Endothelial cell of umbilical vein (primary cell): ENCODE data around the gene CNDP2. TPM values are rescaled to one million over a fixed set of nuclear protein-coding genes. Genes with fewer than 3 reads are reported as not detected.

Experiments used
- BruUV-seq: library from RNA; stranded (reverse); fragments of 400-500 nt; replicated peaks from 2 replicates; lab custom pipeline; 2021; lab: Mats Ljungman, UMichigan
- CTCF ChIA-PET: fragments of 300-600, 350-600 bp; sonication (Branson Sonifier 250); formaldehyde crosslinking; loops from one replicate; lab custom pipeline; 2021; ENCODE audit warnings: antibody characterized with exemption, inconsistent platforms; lab: Charles Lee
- POLR2A ChIA-PET: fragments of 300-600, 350-600 bp; sonication (Branson Sonifier 250); formaldehyde crosslinking; loops from one replicate; lab custom pipeline; 2021; ENCODE audit warnings: antibody characterized with exemption, inconsistent platforms; lab: Charles Lee
- DNase-seq: peaks from one replicate; pipeline ENCODE4 v3.0.0-alpha.2; 2011; ENCODE audit warnings: low read depth, low spot score
- FAIRE-seq: peaks from 2 replicates; lab custom pipeline; 2011; peaks lifted over from hg19 to GRCh38; lab: Jason Lieb, UNC
- H2AFZ ChIP-seq: 2 replicates; pipeline ENCODE4 v1.6.0; 2012; ENCODE audit warnings: low read depth, low read length, control low read depth, inconsistent platforms
- H3K27ac ChIP-seq: 2 replicates; pipeline ENCODE4 v1.5.1; 2011; ENCODE audit warnings: low read depth, mild to moderate bottlenecking, control low read depth, low read length, moderate library complexity; ENCODE audit not compliant: insufficient read depth
- H3K27me3 ChIP-seq, 2 experiments: 2 replicates each; pipeline versions ENCODE4 v1.6.0 to v1.6.1; 2011; ENCODE audit warnings: low read length in 2 of 2, mixed read lengths in 1 of 2; ENCODE audit not compliant: control insufficient read depth in 2 of 2, insufficient read depth in 2 of 2
- H3K36me3 ChIP-seq, 2 experiments: 2 replicates in 1 of 2; 3 replicates in 1 of 2; pipeline ENCODE4 v1.5.1; 2011; ENCODE audit warnings: low read length in 2 of 2, mild to moderate bottlenecking in 1 of 2, moderate library complexity in 1 of 2; ENCODE audit not compliant: control insufficient read depth in 2 of 2, insufficient read depth in 2 of 2; ENCODE audit errors: extremely low read depth in 1 of 2
- H3K4me1 ChIP-seq: 3 replicates; pipeline ENCODE4 v1.5.1; 2011; ENCODE audit warnings: mild to moderate bottlenecking, low read length; ENCODE audit not compliant: control insufficient read depth, insufficient read depth; ENCODE audit errors: extremely low read depth
- H3K4me2 ChIP-seq: 2 replicates; pipeline ENCODE4 v1.6.1; 2011; ENCODE audit warnings: low read length, control low read depth, mixed read lengths; ENCODE audit not compliant: insufficient read depth
- H3K4me3 ChIP-seq, 3 experiments: fragments of 200-600 bp in 1 of 3; sonication (generic), shearing (Covaris generic) in 1 of 3; replicated peaks in 1 of 3; 2 replicates each; pipeline ENCODE4 v1.5.1; 2011 to 2016; ENCODE audit warnings: control low read depth in 3 of 3, low read length in 3 of 3, mild to moderate bottlenecking in 2 of 3, inconsistent platforms in 1 of 3, low read depth in 1 of 3, moderate library complexity in 1 of 3; ENCODE audit not compliant: insufficient read depth in 1 of 3
- H3K79me2 ChIP-seq: 2 replicates; pipeline ENCODE4 v1.6.0; 2012; ENCODE audit warnings: low read length, inconsistent platforms; ENCODE audit not compliant: control insufficient read depth, insufficient read depth
- H3K9ac ChIP-seq: replicated peaks from 2 replicates; pipeline ENCODE3; 2011; ENCODE audit warnings: low read length, control low read depth; ENCODE audit not compliant: insufficient read depth; ENCODE audit errors: extremely low read depth
- H3K9me1 ChIP-seq: replicated peaks from 3 replicates; pipeline ENCODE4 v1.6.0; 2011; ENCODE audit warnings: mild to moderate bottlenecking, low read length; ENCODE audit not compliant: control insufficient read depth, insufficient read depth; ENCODE audit errors: extremely low read depth
- H3K9me3 ChIP-seq: replicated peaks from 2 replicates; pipeline ENCODE4 v1.5.1; 2012; ENCODE audit warnings: low read length, inconsistent platforms; ENCODE audit not compliant: control insufficient read depth, insufficient read depth
- H4K20me1 ChIP-seq: replicated peaks from 2 replicates; pipeline ENCODE3; 2011; ENCODE audit warnings: mild to moderate bottlenecking, low read length; ENCODE audit not compliant: control insufficient read depth, insufficient read depth; ENCODE audit errors: extremely low read depth
- EZH2 ChIP-seq: IDR thresholded peaks from 2 replicates; pipeline ENCODE4 v1.6.1; 2012; ENCODE audit warnings: borderline replicate concordance, low read depth, mild to moderate bottlenecking, moderate library complexity, low read length, inconsistent platforms; ENCODE audit not compliant: severe bottlenecking
- FOS ChIP-seq: IDR thresholded peaks from 2 replicates; pipeline ENCODE4 v1.6.1; 2011; ENCODE audit warnings: mild to moderate bottlenecking, low read length, moderate library complexity, borderline replicate concordance; ENCODE audit not compliant: insufficient read depth
- GATA2 ChIP-seq: IDR thresholded peaks from 2 replicates; pipeline ENCODE4 v1.7.0; 2011; ENCODE audit warnings: low read depth, mild to moderate bottlenecking, moderate library complexity, mixed read lengths, low read length; ENCODE audit not compliant: insufficient read length, insufficient read depth
- JUN ChIP-seq: IDR thresholded peaks from 2 replicates; pipeline ENCODE4 v1.6.1; 2011; ENCODE audit warnings: borderline replicate concordance, low read depth; ENCODE audit not compliant: insufficient read length, insufficient read depth
- MYC ChIP-seq: IDR thresholded peaks from one replicate; pipeline ENCODE4 v1.6.1; 2011; ENCODE audit warnings: mild to moderate bottlenecking, low read depth, low read length
- POLR2A ChIP-seq: IDR thresholded peaks from 2 replicates; pipeline ENCODE4 v1.6.1; 2012; ENCODE audit warnings: low read depth, mild to moderate bottlenecking, control low read depth, low read length
- POLR2AphosphoS5 ChIP-seq: IDR thresholded peaks from 2 replicates; pipeline ENCODE4 v1.6.1; 2012; ENCODE audit warnings: low read depth, mild to moderate bottlenecking, control low read depth, low read length, moderate library complexity; ENCODE audit not compliant: insufficient read depth
- dilution Hi-C: fragments of 300-500 bp; cut with MboI; formaldehyde crosslinking; loops from one replicate; pipeline ENCODE4 v1.15.0; 2019; ENCODE audit warnings: low sequenced_read_pairs; ENCODE audit not compliant: extremely low pct_ligation_motif_present
- intact Hi-C: fragments of 100-400 bp; cut with micrococcal nuclease; formaldehyde crosslinking; loops from one replicate; pipeline ENCODE4 v1.10.0; 2022
- polyA plus RNA-seq, 4 experiments: library from polyadenylated mRNA; depleted of rRNA in 3 of 4; stranded (reverse) in 3 of 4; unstranded in 1 of 4; fragments of >200 nt; gene quantifications; 2 replicates each; pipeline versions ENCODE4 v1.2.1 to v1.2.3, GENCODE V29; 2011 to 2012; ENCODE audit warnings: missing spikeins in 1 of 4
- total RNA-seq: library from RNA; stranded (reverse); gene quantifications from 2 replicates; pipeline ENCODE4 v1.2.3, GENCODE V29; 2021
- TF ChIP-seq, protein P1 (sequence below): IDR thresholded peaks from 2 replicates; pipeline ENCODE4 v1.6.1; 2011; ENCODE audit not compliant: insufficient read depth, insufficient read length
- TF ChIP-seq, protein P2 (sequence below), 2 donors: IDR thresholded peaks; 1 replicate in 1 of 2; 2 replicates in 1 of 2; pipeline ENCODE4 v1.5.1; 2011; ENCODE audit warnings: low read length in 2 of 2, mild to moderate bottlenecking in 2 of 2, moderate library complexity in 2 of 2, control low read depth in 1 of 2, inconsistent platforms in 1 of 2, low read depth in 1 of 2; ENCODE audit not compliant: insufficient read depth in 1 of 2; ENCODE audit errors: extremely low read depth in 1 of 2

CNDP2 gene
- total and polyA plus RNA-seq, 2 donors (not counting 3 experiments of a cell fraction or from before 2014, with no cell fraction given) = 52.9 to 123 TPM

DNA sequence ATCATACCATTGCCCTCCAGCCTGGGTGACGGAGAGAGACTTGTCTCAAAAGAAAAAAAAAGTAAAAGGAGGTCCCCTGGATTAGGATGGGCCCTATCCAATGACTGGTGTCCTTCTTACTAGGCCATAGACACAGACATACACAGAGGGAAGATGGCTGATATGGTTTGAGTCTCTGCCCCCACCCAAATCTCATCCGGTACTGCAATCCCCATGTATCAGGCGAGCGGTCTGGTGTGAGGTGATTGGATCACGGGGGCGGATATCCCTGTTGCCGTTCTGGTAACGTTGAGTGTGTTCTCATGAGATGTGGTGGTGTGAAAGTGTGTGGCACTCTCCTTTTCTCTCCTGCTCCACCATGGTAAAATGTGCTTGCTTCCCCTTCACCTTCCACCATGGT, 7.8 kb upstream of the CNDP2 start:
- no peaks in the 10 kb centered on the region for H3K36me3 ChIP-seq
- no peak overlapping the region for H3K9ac ChIP-seq
- no peak overlapping the region for H3K4me3 ChIP-seq
- H3K27ac ChIP-seq = no peak overlapping the region
- intact Hi-C loops = no loop called here
- no peaks in the 10 kb centered on the region for H3K4me1 ChIP-seq
- ChIA-PET CTCF (no interaction called here), POLR2A (no interaction called here)
- H2AFZ ChIP-seq = no peak overlapping the region
- H3K79me2 ChIP-seq = no peaks in the 10 kb centered on the region
- H3K4me2 ChIP-seq = no peak overlapping the region
- DNase-seq (no peak), FAIRE-seq (no peak)
- dilution Hi-C loops = no loop called here
- no peaks in the 10 kb centered on the region for H4K20me1 ChIP-seq
- H3K27me3 ChIP-seq = peaks cover 13 to 15% of the 10 kb centered on the region in 2 experiments
- no TSS peak for BruUV-seq
- no peaks in the 10 kb centered on the region for H3K9me3 ChIP-seq
- H3K9me1 ChIP-seq = no peaks in the 10 kb centered on the region
- no peak for TF ChIP-seq POLR2AphosphoS5
- TF ChIP-seq, protein P1, sequence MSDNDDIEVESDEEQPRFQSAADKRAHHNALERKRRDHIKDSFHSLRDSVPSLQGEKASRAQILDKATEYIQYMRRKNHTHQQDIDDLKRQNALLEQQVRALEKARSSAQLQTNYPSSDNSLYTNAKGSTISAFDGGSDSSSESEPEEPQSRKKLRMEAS = no peak
- no peak for TF ChIP-seq EZH2
- TF ChIP-seq MYC = no peak
- no peak for TF ChIP-seq FOS
- no peak for TF ChIP-seq POLR2A
- TF ChIP-seq GATA2 = no peak
- TF ChIP-seq JUN = no peak
- TF ChIP-seq, protein P2, sequence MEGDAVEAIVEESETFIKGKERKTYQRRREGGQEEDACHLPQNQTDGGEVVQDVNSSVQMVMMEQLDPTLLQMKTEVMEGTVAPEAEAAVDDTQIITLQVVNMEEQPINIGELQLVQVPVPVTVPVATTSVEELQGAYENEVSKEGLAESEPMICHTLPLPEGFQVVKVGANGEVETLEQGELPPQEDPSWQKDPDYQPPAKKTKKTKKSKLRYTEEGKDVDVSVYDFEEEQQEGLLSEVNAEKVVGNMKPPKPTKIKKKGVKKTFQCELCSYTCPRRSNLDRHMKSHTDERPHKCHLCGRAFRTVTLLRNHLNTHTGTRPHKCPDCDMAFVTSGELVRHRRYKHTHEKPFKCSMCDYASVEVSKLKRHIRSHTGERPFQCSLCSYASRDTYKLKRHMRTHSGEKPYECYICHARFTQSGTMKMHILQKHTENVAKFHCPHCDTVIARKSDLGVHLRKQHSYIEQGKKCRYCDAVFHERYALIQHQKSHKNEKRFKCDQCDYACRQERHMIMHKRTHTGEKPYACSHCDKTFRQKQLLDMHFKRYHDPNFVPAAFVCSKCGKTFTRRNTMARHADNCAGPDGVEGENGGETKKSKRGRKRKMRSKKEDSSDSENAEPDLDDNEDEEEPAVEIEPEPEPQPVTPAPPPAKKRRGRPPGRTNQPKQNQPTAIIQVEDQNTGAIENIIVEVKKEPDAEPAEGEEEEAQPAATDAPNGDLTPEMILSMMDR (IDR thresholded peaks at IDR 0.05; ENCODE audit: extremely low read depth in 1 of 2, insufficient read depth in 1 of 2, low read depth in 1 of 2, low read length in 2 of 2) = no peak
